Coronary artery (tissue), 2 donors: ENCODE results near the gene PCNP.
"Not testable (repeated sequence)": the region's sequence is repeated elsewhere in the genome, so short reads cannot be mapped to it uniquely, and the experiment has no call there.

Experiments used
- DNase-seq: peaks from one replicate; pipeline ENCODE4 v3.0.0-alpha.2; 2017; ENCODE audit warnings: low spot score
- H3K27ac ChIP-seq, 2 donors: fragments of 200-600 bp; sonication (generic); one replicate each; pipeline ENCODE4 v1.5.1; 2016 to 2019
- H3K4me3 ChIP-seq: fragments of 200-600 bp; sonication (generic); 2 replicates; pipeline ENCODE4 v1.5.1; 2016; ENCODE audit warnings: mild to moderate bottlenecking, moderate library complexity
- TF ChIP-seq, protein P1 (sequence below): fragments of 200-600 bp; sonication (generic); IDR thresholded peaks from one replicate; pipeline ENCODE4 v1.5.1; 2019; ENCODE audit warnings: antibody characterized with exemption

PCNP gene

GRCh38 chr3:101623656-101624055, 49.7 kb downstream of the PCNP start:
- TF ChIP-seq, protein P1, sequence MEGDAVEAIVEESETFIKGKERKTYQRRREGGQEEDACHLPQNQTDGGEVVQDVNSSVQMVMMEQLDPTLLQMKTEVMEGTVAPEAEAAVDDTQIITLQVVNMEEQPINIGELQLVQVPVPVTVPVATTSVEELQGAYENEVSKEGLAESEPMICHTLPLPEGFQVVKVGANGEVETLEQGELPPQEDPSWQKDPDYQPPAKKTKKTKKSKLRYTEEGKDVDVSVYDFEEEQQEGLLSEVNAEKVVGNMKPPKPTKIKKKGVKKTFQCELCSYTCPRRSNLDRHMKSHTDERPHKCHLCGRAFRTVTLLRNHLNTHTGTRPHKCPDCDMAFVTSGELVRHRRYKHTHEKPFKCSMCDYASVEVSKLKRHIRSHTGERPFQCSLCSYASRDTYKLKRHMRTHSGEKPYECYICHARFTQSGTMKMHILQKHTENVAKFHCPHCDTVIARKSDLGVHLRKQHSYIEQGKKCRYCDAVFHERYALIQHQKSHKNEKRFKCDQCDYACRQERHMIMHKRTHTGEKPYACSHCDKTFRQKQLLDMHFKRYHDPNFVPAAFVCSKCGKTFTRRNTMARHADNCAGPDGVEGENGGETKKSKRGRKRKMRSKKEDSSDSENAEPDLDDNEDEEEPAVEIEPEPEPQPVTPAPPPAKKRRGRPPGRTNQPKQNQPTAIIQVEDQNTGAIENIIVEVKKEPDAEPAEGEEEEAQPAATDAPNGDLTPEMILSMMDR, result no peak
- H3K27ac ChIP-seq, result no peak overlapping the region
- no peak overlapping the region for H3K4me3 ChIP-seq
- no peak for DNase-seq

DNA sequence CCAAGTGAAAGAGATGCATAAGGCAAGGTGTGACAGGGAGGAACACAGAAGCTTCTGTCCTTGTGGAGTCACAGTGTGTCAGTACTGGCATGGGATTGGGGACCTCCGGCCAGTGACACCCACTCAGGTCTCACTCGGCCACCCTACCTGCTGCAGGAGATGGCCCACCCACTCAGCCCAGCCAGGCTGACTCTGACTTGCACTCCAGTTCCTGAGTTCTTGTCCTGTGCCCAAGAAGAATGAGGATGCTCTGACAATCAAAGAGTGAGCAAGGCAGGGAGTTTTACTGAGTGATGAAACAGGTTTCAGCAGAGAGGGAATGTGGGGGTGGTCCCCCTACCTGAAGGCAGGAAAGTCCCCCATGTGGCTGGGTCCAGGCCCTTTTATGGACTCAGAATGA, 50.9 kb downstream of the PCNP start:
- no peak for DNase-seq
- TF ChIP-seq, protein P1, result no peak
- no peak overlapping the region for H3K4me3 ChIP-seq
- H3K27ac ChIP-seq, result no peak overlapping the region

- H3K27ac ChIP-seq, result no peak overlapping the region
Measured at GRCh38 chr3:101625879-101626278, 51.9 kb downstream of the PCNP start.

GRCh38 chr3:101629219-101629618, 55.2 kb downstream of the PCNP start:
- no peak overlapping the region for H3K27ac ChIP-seq
- TF ChIP-seq, protein P1, result no peak
- no peak overlapping the region for H3K4me3 ChIP-seq
- peak; percentile 5 for DNase-seq

More at GRCh38 chr3:101625879-101626278, 51.9 kb downstream of the PCNP start:
- no peak overlapping the region for H3K4me3 ChIP-seq
- TF ChIP-seq, protein P1, result no peak
- no peak for DNase-seq

DNA sequence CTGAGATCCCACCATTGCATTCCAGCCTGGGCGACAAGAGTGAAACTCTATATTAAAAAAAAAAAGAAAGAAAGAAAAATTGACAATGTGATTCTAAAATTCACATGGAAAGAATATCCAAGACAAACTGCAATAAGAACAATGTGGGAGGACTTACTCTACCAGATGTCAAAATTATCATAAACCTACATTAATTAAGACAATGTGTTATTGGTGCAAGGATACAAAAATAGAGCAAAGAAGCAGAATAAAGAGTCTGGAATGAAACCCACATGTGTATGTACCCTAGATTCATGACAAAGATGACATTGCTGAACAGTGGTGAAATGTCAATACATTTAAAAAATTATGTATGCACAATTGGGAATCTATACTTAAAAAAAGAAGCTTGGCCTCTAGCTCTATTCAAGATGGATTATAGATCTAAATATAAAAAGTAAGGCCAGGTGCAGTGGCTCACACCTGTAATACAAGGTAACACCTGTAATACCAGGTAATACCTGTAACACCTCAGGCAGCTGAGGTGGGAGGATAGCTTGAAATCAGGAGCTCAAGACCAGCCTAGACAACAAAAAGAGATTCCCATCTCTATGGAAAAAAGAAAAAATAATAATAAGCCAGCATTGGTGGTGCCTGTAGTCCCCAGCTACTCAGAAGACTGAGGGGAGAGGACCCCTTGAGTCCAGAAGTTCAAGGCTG, 57.3 kb downstream of the PCNP start:
- TF ChIP-seq, protein P1, result no peak
- DNase-seq, result peak; percentile 5
- no peak overlapping the region for H3K4me3 ChIP-seq
- H3K27ac ChIP-seq, result no peak overlapping the region

DNA sequence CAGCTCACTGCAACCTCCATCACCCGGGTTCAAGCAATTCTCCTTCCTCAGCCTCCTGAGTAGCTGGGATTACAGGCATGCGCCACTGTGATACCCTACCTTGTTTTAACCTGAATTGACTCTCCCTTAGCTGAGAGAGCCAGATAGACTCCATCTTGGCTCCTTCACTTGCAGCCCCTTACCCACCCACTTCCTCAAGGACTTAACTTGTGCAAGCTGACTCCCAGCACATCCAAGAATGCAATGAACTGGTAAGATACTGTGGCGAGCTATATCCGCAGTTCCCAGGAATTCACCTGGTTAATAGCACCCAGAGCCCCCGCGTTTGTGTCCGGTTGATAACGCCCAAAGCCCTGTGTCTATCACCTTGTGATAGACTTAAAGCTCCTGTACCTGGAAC, 58.0 kb downstream of the PCNP start:
- not testable (repeated sequence) for H3K4me3 ChIP-seq, H3K27ac ChIP-seq
- DNase-seq, result peak; percentile 4

GRCh38 chr3:101632586-101632985, 58.6 kb downstream of the PCNP start:
- DNase-seq, result peak; percentile 63
- no peak overlapping the region for H3K27ac ChIP-seq
- TF ChIP-seq, protein P1, result no peak
- H3K4me3 ChIP-seq, result no peak overlapping the region
